Prostate gland (tissue), 2 donors: ENCODE results near the gene IKZF2.

ENCODE experiments used
- CTCF ChIP-seq, 4 experiments: fragments of 200-600 bp in 2 of 4; fragments of 450-650 bp in 2 of 4; sonication (generic) in 2 of 4; IDR thresholded peaks; 1 replicate in 3 of 4; 2 replicates in 1 of 4; pipeline ENCODE4 v1.5.1; 2016 to 2019; ENCODE audit warnings: antibody characterized with exemption in 4 of 4, mild to moderate bottlenecking in 2 of 4, moderate library complexity in 2 of 4
- POLR2A ChIP-seq: fragments of 450-650 bp; IDR thresholded peaks from one replicate; pipeline ENCODE4 v1.6.1; 2016; ENCODE audit warnings: antibody characterized with exemption, mild to moderate bottlenecking
- POLR2AphosphoS5 ChIP-seq: sonication (generic); formaldehyde crosslinking; IDR thresholded peaks from one replicate; pipeline ENCODE4 v1.6.1; 2017; ENCODE audit warnings: antibody characterized with exemption

- TF ChIP-seq CTCF (IDR thresholded peaks at IDR 0.05) (no peak), POLR2AphosphoS5 (no peak), POLR2A (no peak)
Measured at GRCh38 chr2:213087040-213087439, 64.4 kb downstream of the IKZF2 start.
